Measurements from ENCODE around the gene HECA. TPM values are rescaled to one million over a fixed set of nuclear protein-coding genes. Genes with fewer than 3 reads are reported as not detected.
"Not testable (repeated sequence)": the region's sequence is repeated elsewhere in the genome, so short reads cannot be mapped to it uniquely, and the experiment has no call there.

The HECA gene
- total RNA-seq, 1 donor from 2014 or later = 21.0 TPM

- DNase-seq = no peak
- peaks cover 3% of the 10 kb centered on the region for H3K27me3 Mint-ChIP-seq (ENCODE audit: unreplicated experiment)
- peaks cover 4% of the 10 kb centered on the region for H3K36me3 Mint-ChIP-seq (ENCODE audit: unreplicated experiment)
- no peak overlapping the region for H3K4me3 Mint-ChIP-seq (ENCODE audit: unreplicated experiment)
- H3K27ac Mint-ChIP-seq (ENCODE audit: unreplicated experiment) = no peak overlapping the region
- peaks cover 3% of the 10 kb centered on the region for H3K9me3 Mint-ChIP-seq (ENCODE audit: unreplicated experiment)
- peaks cover 2% of the 10 kb centered on the region for H3K4me1 Mint-ChIP-seq (ENCODE audit: low read depth, unreplicated experiment)
- TF ChIP-seq, protein P1, sequence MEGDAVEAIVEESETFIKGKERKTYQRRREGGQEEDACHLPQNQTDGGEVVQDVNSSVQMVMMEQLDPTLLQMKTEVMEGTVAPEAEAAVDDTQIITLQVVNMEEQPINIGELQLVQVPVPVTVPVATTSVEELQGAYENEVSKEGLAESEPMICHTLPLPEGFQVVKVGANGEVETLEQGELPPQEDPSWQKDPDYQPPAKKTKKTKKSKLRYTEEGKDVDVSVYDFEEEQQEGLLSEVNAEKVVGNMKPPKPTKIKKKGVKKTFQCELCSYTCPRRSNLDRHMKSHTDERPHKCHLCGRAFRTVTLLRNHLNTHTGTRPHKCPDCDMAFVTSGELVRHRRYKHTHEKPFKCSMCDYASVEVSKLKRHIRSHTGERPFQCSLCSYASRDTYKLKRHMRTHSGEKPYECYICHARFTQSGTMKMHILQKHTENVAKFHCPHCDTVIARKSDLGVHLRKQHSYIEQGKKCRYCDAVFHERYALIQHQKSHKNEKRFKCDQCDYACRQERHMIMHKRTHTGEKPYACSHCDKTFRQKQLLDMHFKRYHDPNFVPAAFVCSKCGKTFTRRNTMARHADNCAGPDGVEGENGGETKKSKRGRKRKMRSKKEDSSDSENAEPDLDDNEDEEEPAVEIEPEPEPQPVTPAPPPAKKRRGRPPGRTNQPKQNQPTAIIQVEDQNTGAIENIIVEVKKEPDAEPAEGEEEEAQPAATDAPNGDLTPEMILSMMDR (IDR thresholded peaks at IDR 0.05; ENCODE audit: partially characterized antibody, unreplicated experiment) = no peak
Measured at GRCh38 chr6:139117734-139118133, 17.1 kb upstream of the HECA start.

GRCh38 chr6:139119552-139119951 lies 15.3 kb upstream of the HECA start:
- TF ChIP-seq, protein P1 (IDR thresholded peaks at IDR 0.05; ENCODE audit: partially characterized antibody, unreplicated experiment) = no peak
- peaks cover 3% of the 10 kb centered on the region for H3K9me3 Mint-ChIP-seq (ENCODE audit: unreplicated experiment)
- H3K36me3 Mint-ChIP-seq (ENCODE audit: unreplicated experiment) = peaks cover 4% of the 10 kb centered on the region
- H3K27ac Mint-ChIP-seq (ENCODE audit: unreplicated experiment) = no peak overlapping the region
- no peak overlapping the region for H3K4me3 Mint-ChIP-seq (ENCODE audit: unreplicated experiment)
- no peaks in the 10 kb centered on the region for H3K4me1 Mint-ChIP-seq (ENCODE audit: low read depth, unreplicated experiment)
- no peaks in the 10 kb centered on the region for H3K27me3 Mint-ChIP-seq (ENCODE audit: unreplicated experiment)
- no peak for DNase-seq

- H3K9me3 Mint-ChIP-seq (ENCODE audit: unreplicated experiment); H3K36me3 Mint-ChIP-seq (ENCODE audit: unreplicated experiment); H3K4me1 Mint-ChIP-seq (ENCODE audit: low read depth, unreplicated experiment); H3K27ac Mint-ChIP-seq (ENCODE audit: unreplicated experiment); H3K27me3 Mint-ChIP-seq (ENCODE audit: unreplicated experiment); DNase-seq; H3K4me3 Mint-ChIP-seq (ENCODE audit: unreplicated experiment): not testable (repeated sequence)
Measured at GRCh38 chr6:139122823-139123222, 12.1 kb upstream of the HECA start.

DNA sequence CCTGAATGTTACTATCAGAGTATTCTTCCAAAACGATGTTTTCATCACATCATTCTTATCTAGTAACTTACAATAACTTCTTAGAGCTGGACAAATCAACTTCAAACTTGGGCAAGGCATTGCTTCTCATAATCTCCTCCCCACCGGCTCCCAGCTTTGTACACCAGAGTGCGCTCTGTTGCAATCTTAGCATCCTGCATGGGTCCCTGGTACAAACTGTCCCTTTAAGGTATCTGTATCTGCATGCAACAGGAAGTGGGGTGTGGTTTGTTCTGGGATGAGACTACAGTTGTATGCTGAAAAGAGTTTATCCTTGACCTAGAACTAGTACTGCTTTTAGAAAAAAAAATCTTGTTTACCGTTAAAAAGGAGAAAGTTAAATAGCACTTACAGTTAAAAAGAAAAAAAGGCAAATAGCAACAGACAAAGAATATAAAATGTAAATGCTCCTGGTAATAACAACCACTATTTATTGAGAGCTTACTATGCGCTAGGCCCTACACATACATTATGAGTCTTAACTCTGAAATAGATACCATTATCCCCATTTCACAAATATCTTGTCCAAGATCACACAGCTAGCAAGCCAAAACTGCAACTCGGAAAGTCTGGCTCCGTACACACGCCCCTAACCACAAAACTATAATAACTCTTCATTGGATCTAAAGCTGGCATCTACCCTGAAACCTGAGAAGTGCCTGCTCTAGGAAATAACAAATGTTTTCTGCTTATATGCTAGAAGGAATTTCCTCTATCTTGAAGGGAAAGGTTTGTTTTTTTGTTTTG lies 9.8 kb upstream of the HECA start:
- Mint-ChIP-seq H3K4me3 (ENCODE audit: unreplicated experiment) (no peak overlapping the region), H3K4me1 (ENCODE audit: low read depth, unreplicated experiment) (no peaks in the 10 kb centered on the region), H3K27ac (ENCODE audit: unreplicated experiment) (no peak overlapping the region), H3K9me3 (ENCODE audit: unreplicated experiment) (peaks cover 2% of the 10 kb centered on the region), H3K27me3 (ENCODE audit: unreplicated experiment) (no peaks in the 10 kb centered on the region), H3K36me3 (ENCODE audit: unreplicated experiment) (no peaks in the 10 kb centered on the region)
- TF ChIP-seq, protein P1 (IDR thresholded peaks at IDR 0.05; ENCODE audit: partially characterized antibody, unreplicated experiment) = no peak
- peak; percentile 38 for DNase-seq

DNA sequence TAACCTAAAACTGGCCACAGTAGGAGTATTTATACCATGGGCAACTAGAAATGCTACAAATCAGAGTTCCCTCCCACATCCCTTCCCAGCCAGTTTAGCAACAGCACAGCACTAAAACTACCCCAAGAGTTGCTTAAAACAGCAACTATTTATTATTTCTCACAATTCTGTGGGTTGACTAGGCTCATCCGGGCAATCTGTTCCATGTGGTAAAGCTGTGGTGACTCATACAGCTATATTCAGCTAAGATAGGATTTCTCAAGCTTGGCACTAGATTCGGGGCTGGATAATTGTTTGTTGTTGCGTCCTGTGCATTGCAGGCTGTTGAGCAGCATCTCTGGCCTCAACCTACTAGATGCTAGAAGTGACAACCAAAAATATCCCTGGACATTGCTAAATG lies 8.6 kb upstream of the HECA start:
- no peak for DNase-seq
- TF ChIP-seq, protein P1 (IDR thresholded peaks at IDR 0.05; ENCODE audit: partially characterized antibody, unreplicated experiment) = no peak
- H3K4me1 Mint-ChIP-seq (ENCODE audit: low read depth, unreplicated experiment) = no peaks in the 10 kb centered on the region
- no peaks in the 10 kb centered on the region for H3K9me3 Mint-ChIP-seq (ENCODE audit: unreplicated experiment)
- no peaks in the 10 kb centered on the region for H3K27me3 Mint-ChIP-seq (ENCODE audit: unreplicated experiment)
- H3K36me3 Mint-ChIP-seq (ENCODE audit: unreplicated experiment) = no peaks in the 10 kb centered on the region
- H3K27ac Mint-ChIP-seq (ENCODE audit: unreplicated experiment) = no peak overlapping the region
- no peak overlapping the region for H3K4me3 Mint-ChIP-seq (ENCODE audit: unreplicated experiment)
